Measurements from ENCODE around the gene KLHL26. TPM values are rescaled to one million over a fixed set of nuclear protein-coding genes. Genes with fewer than 3 reads are reported as not detected.
A peak's percentile ranks its signal among the peaks of the same experiment; 100 is the strongest.

KLHL26 gene
- total and polyA plus RNA-seq, 9 of the 15 experiments (the other 6 are each of a cell fraction or from before 2014, with no cell fraction given) = 0.13 to 13.3 (median 1.4) TPM

GRCh38 chr19:18700501-18701249 is 63.8 kb downstream of the KLHL26 start (continued):
- TF ChIP-seq NFIX (CRISPR knock-in tag; IDR thresholded peaks at IDR 0.05; ENCODE audit: low read depth) (no peak), ZC3H11A (IDR thresholded peaks at IDR 0.05; ENCODE audit: low read depth, low read length) (no peak), EGR1 (conservative IDR thresholded peaks at IDR 0.05) (no peak), ZNF146 (CRISPR knock-in tag; IDR thresholded peaks at IDR 0.05; ENCODE audit: unreplicated experiment) (no peak), HDAC6 (IDR thresholded peaks at IDR 0.05; ENCODE audit: low read depth, low read length) (no peak), ATF1 (CRISPR knock-in tag; IDR thresholded peaks at IDR 0.05) (no peak), ATF1 (tag; IDR thresholded peaks at IDR 0.05) (peak; percentile 42; the same call in 1 of the 2 replicates), ELF2 (CRISPR knock-in tag; IDR thresholded peaks at IDR 0.05) (no peak), TAF9B (IDR thresholded peaks at IDR 0.05; ENCODE audit: partially characterized antibody) (no peak), NONO (IDR thresholded peaks at IDR 0.05; ENCODE audit: low read depth in 2 of 2, low read length in 1 of 2) (no peak), IRF9 (tag; IDR thresholded peaks at IDR 0.05) (no peak), CTBP1 (IDR thresholded peaks at IDR 0.05; ENCODE audit: borderline replicate concordance) (peak; percentile 87), ELF4 (CRISPR knock-in tag; IDR thresholded peaks at IDR 0.05) (no peak), CXXC5 (CRISPR knock-in tag; IDR thresholded peaks at IDR 0.05) (peak; percentile 96), BMI1 (IDR thresholded peaks at IDR 0.05; ENCODE audit: low read length) (no peak), GTF2E2 (tag; IDR thresholded peaks at IDR 0.05) (no peak), HOMEZ (CRISPR knock-in tag; IDR thresholded peaks at IDR 0.05) (no peak)
- TF ChIP-seq, protein P1, sequence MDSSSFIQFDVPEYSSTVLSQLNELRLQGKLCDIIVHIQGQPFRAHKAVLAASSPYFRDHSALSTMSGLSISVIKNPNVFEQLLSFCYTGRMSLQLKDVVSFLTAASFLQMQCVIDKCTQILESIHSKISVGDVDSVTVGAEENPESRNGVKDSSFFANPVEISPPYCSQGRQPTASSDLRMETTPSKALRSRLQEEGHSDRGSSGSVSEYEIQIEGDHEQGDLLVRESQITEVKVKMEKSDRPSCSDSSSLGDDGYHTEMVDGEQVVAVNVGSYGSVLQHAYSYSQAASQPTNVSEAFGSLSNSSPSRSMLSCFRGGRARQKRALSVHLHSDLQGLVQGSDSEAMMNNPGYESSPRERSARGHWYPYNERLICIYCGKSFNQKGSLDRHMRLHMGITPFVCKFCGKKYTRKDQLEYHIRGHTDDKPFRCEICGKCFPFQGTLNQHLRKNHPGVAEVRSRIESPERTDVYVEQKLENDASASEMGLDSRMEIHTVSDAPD (CRISPR knock-in tag; IDR thresholded peaks at IDR 0.05) = no peak
